HG03139 (cell line): ENCODE data around the gene FSIP1.

Source experiments
- ATAC-seq: cut with Tn5 transposase; IDR thresholded peaks from one replicate; pipeline ENCODE4 v1.9.1; 2021; ENCODE audit not compliant: unreplicated experiment

FSIP1 gene

DNA sequence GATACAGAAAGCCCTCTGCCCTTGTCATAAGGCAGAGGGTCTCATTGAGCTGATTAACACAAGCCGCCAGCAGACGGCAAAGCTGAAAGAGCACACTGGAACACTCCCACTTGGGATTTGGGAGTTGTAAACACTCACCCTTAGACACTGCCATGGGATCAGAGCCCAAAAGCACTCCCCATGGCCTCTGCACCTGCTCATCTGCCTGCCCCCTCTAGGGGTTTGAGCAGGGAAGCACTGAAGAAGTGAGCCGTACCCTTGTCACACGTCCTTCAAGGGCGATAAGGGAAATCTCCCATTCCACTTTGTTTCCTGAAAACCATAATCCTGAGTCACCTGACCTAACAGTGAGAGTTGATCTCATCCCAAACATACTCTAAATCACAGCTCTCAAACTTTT, 14.7 kb downstream of the FSIP1 start:
- no peak for ATAC-seq

DNA sequence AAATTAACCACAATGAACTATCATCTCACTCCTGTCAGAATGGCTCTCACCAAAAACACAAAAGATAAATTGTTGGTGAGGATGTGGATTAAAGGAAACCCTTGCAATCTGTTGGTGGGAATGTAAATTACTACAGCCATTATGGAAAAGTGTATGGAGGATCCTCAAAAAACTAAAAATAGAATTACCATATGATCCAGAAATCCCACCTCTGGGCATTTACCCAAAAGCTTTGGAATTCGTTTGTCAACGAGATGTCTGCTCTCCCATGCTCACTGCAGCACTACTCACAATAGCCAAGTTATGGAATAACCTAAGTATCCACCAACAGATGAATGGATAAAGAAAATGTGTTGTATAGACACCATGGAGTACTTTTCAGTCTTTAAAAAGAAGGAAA, 21.6 kb downstream of the FSIP1 start:
- no peak for ATAC-seq

DNA sequence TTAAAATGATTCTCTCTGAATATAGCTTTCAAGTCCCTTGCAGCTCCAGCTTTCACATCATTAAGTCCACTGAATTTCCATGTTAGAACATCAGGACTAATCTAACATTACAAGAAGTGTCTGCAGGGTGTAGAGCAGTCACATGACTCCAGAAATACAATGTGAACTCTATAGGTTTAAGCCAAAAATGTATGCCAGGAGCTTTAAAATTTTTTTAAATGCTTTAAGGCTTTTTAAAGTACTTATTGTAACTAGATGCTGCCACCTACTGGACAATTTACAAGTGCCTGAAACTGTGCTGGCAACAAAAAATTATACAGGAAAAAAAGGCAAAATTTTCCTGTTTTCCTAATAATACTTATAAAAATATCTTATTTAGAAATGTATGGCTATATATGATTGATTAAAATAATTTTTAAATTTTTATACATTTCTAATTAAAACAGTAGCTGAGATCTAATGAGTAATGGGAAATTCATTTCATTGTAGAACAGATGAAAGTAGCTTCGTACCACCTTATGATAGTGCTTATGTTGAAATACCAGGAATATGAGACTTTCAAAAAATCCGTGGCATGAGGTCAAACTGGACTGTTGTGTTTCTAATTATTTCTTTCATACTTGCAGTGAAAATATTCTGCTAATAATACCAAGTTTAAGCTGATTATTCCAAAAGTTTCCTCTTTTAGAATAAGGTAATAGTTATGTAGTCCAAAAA, 25.7 kb downstream of the FSIP1 start:
- ATAC-seq, result no peak

DNA sequence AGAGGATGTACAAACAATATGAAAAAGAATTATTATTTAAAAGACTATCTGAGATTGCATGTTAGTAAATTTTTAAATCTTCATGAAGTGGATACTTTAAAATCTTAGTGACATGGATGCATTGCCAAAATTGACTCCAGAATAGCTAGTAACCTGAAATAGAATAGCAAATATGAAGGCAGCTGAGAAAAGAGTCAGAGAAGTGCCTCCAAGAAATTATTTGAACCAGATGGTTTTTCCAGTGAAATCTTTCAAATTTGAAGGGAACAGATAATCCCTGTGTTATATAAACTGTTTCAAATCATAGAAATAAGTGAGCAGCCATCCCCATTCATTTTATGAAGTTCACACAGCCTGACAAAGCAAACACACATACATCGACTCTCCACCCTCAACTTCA, 29.6 kb downstream of the FSIP1 start:
- ATAC-seq, result no peak

DNA sequence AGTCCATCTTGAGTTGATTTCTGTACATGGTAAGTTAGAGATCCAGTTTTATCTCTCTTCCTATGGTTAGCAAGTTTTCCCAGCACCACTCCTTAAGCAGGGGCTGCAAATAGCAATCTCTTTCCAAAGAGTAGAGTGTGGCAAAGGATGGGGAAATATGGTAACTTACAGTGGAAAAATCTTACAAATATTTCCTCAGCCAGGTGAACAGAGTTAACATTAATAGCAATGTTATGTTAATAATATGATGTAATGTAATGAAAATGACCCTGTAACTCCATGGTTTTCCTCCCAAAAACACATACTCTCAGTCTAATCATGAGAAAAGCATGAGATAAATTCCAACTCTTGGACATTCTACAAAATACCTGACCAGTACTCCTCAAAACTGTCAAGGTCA, 30.4 kb downstream of the FSIP1 start:
- no peak for ATAC-seq

DNA sequence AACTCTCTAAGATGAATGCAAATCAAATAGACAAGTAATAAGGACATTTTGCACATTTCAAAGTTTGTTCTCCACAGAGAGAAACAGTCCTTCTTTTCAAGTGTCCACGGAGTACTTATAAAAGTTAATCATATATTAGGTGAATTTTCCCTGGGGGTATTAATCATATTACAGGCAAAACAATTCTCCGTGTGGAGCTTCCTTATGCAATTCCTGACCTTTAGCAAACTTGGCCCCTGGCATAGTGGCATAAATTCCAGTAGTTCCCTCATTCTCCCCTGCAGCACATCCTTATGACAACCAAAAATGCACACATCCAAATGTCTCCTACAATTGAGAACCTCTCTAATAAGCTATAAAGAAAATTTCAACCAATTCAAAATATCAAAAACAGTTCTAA, 34.4 kb downstream of the FSIP1 start:
- ATAC-seq, result no peak

DNA sequence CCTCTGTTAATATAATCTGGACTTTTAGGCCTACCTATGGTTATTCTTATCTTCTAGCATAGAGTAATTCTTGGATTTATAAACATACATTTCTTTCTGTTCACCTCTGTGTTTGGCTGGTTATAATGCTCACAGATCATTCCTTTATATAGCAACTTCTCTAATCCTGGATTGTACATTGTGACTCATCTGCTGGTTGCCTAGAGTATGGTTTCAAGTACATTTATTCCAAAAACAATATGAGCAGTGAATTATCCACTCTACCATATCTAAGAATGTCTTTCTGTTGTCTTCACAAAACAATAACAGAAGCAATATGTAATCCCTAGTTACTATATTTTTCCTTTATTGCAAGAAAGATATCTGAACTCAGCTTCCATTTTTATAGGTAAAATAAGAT, 35.3 kb downstream of the FSIP1 start:
- ATAC-seq, result no peak

DNA sequence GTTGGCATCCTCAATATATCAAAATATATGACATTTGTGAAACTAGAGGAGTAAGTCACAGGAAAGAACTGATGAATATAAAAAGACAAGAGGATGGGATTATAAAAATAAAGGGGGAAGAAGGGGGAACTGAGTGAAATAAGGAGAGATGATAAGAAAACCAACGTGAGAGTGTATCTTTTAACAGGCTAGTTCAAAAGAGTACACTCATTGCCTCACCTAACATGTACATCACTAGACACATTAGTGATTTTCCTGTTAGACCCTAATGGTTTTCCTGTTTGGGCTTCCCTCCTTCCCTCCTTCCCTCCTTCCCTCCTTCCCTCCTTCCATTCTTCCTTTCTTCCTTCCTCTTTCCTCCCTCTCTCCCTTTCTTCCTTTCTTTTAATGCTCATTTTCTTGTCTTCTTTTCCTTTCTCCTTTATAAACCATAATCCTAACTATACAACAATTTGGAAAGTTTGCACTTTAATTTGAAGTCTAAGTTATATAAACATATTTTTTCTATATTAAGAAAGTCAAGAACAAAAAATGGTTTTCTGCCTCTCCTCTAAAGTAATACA, 35.8 kb downstream of the FSIP1 start:
- no peak for ATAC-seq

DNA sequence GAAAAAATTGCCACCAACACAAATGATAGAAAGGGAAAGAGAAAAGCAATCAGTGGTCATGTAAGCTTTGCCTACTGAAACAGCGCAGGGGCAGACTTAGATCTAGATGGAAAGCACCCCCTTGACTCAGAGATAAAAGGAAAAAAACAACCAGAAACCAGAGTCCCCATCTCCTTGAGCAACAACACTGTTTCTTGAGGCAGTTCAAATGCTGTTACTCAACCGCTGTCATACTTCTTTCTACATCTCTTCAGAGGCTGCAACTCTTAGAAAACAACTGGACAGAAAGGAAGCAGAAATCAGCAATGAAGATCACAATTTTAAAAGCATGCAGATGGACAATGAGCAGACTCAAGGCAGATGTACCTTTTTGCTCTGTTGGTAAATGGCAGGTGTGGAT, 36.5 kb downstream of the FSIP1 start:
- ATAC-seq, result no peak

DNA sequence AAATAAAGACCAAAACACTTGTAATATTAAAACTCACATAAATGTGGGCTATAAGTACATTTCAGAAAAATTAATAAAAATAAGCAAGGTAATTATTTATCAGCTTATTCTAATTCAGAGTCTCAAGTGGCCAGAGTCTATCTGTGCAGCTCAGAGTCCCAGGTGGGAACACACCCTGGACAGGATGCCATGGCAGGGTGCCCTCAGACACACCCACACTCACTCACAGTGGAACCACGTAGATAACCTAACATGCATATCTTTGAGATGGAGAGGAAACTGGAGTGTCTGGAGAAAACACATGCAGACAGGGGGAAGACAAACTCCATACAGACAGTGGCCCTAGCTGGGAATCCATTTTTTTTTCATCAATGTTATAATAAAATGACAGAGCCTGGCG, 37.2 kb downstream of the FSIP1 start:
- no peak for ATAC-seq

DNA sequence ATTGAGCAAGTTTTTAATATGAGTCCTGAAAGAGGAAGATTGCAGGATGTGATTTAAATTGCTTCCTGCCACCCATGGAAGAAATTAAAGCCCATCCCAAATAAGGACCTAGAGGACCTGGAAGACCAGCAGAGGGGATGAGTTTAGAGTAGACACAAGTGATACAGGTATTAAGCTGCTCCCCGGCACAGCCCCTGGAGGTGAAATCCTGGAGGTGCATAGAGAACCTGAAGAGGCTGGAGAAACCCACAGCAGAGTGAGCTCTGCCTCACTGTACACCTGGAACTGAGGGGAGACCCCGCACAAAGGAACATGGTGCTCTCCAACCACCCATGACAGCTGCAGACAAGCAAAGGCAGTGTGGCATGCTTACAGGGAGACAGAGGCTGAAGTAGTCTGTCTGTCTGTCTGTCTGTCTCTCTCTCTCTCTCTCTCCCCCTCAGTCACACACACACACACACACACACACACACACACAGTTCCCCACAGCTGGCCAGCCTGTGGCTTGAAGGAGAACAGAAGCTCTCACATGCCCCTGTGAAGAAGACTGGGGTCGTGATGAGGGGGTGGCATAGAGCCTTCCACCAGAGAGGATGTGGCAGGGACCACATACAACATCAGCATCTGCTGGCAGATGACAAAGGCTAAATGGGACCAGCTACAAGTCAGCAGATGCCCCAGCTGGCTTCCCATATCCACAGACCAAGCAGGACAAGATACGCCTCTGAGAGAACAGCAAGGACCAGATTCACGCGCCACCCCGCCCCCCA, 38.1 kb downstream of the FSIP1 start:
- ATAC-seq, result no peak

DNA sequence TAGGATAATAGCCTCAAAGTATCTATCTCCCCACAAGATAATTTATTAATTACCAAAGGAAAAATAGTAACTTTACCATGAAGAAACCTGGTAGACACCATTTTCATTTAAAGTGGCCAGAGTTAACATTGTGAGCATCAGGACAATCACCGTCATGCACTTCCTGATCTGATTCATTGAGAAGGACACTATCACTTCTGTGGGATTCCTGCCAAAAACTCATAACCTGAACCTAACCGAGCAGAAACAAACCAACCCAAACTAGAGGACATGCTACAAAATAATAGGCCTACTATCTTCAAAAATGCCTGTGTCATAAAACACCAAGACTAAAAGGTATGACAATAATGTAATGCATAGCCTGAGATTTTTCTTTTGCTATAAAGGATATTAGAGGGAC, 39.0 kb downstream of the FSIP1 start:
- no peak for ATAC-seq

DNA sequence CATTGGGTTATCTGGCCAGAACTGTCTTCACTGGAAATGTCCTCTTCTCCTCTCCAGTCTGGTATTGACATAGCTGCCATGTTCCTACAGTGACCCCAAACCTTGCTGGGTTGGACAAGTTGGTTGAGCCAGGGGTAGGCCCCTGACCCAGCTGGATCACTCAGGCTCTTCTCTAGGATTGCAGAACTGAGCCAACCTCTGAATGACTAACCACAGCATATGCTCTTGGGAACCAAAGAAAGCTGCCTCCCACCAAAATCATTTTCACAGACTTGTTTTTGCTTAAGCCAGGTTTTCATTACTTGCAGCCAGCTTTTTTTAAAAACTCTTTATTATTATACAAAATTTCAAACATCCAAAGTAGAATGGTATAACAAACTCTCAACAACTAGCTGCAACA, 41.4 kb downstream of the FSIP1 start:
- ATAC-seq, result no peak

DNA sequence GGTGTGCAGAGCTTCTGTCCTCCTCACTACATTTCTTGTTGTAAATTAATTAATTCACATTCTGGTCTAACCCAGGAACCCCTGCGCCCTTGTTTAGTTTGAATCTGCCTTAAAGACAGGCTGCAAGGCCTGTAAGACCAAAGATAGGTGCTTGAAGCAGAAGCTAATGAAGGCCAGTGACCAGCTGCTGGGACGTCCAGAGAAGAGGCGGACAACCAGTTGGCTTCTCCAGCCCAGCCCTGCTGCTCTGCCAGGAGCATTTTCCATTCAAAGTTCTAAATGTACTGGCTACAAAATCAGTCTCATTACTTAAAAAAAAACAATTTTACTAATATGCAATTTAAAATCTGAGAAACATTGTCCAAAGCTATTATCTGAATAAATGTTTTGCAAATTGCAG, 43.6 kb downstream of the FSIP1 start:
- no peak for ATAC-seq

DNA sequence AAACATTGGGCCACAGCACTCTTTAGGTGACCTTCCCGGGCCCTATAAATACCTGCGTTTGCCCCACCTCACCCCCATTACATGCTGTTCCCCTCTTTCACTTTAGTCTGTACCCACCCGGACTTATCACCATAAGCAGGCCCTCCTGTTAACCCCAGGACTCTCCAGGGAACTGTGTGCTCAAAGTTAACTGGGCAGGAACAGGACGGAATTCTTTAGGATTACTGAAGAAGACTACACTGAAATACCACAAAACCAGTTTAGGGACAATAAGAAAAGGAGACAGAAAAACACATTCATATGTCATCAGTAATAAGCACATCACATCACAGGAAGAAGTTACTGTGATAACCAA, 45.5 kb downstream of the FSIP1 start:
- no peak for ATAC-seq

DNA sequence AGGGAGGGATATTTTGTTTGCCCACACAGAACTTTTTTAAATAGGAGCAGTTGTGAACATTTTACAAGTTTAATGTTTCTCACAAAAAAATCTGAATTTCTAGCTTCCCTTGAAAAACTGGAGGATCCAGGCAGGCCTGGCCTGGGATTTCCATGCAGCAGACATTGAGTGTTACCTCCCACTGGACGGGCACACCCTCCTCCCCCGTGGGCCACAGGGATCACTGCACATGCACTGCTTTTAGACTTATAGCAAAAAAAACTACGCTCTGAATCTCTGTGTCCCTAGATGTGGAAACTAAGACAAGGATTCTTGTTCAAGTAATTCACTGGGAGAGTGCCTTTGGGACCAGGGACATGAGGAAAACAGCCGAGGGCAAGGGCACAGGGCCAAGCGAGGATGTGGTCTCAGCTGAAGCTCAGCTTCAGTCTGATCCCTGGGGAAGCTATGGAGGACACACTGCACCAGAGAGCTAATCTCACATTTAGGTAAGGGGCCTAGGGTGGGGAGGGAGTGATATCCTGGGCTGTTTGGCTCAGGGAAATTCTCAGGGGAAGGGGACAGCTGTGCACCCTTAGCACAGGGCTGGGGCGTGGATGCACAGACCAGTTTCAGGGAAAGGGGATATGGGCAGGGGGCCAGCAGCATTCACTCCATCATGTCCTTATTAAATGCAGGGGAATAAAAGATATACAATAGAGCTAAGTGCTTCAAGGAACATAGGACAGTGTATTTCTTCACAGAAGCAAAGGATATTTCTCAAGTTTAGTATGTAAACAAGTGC, 46.0 kb downstream of the FSIP1 start:
- ATAC-seq, result no peak

DNA sequence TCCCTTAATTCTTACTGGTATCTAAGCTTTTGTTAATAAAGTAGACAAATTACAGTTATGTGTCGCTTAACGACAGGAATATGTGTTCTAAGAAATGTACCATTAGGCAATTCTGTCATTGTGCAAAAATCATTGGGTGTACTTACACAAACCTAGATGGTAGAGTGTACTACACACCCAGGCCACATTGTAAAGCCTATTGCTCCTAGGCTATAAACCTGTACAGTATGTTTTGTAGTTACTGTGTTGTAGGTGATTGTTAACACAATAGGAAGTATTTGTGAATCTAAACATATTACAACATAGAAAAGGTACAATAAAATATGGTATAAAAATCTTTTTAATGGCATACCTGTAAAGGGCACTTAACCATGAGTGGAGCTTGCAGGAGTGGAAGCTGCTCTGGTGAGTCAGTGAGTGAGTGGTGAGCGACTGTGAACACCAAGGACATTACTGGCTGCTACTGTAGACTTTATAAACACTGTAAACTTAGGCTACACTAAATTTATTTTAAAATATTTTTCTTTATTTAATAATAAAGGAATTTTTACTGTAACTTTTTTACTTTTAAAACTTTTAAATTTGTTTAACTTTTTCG, 47.4 kb downstream of the FSIP1 start:
- no peak for ATAC-seq

DNA sequence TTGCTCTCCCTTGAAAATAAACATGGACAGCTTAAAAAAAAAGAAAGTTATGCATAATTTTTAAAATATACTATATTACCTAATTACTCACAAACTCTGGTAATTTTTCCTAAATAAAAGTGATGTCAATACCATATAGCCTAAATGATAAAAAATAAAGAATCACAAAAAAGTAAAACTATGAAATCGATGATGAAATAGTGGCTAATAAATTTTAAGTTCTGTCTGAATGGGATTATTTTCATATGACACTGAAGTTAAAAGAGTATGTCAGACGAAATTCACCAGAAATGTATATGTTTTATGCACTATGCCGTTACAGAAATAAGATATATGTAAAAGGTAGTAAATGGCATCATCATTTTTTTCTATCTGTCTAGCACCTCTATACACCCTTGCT, 51.4 kb downstream of the FSIP1 start:
- no peak for ATAC-seq

DNA sequence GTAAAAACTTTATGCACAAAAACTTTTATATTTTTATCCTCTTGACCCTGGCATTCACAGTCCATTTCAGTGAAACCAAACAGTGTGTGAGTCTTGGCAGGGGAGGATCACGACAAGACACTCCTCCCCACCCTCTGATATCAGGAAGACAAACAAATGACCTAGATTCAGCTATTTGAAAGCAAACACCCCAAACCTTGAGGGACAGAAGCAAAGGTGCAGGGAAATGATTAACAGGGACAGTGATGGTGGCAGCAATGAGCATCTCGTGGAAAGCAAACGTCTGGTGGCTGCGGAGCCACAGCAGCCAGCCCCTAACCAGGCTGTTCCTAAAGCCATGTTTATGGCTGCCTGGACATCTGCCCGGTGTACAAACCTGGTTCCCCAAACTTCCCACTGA, 52.1 kb downstream of the FSIP1 start:
- no peak for ATAC-seq

DNA sequence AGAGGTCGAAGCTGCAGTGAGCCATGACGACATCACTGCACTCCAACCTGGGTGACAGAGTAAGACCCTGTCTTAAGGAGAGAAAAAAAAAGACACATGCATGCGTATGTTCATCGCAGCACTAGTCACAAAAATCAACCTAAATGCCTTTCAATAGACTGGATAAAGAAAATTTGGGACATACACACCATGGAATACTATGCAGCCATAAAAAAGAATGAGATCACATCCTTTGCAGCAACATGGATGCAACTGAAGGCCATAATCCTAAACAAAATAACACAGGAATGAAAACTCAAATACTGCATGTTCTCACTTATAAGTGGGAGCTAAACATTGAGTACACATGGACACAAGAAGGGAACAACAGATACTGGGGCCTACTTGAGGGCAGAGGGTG, 53.1 kb downstream of the FSIP1 start:
- ATAC-seq, result no peak

DNA sequence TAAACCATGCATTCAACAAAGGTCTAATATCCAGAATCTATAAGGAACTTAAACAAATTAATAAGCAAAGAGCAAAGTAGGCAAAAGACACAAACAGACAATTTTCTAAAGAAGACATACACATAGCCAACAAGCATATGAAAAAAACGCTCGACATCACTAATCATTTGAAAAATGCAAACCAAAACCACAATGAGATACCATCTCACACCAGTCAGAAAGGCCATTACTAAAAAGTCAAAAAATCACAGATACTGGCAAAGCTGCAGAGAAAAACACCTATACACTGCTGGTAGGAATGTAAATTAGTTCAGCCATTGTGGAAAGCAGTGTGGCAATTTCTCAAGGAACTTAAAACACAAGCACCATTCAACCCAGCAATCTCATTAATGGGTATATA, 53.8 kb downstream of the FSIP1 start:
- no peak for ATAC-seq
